Muscle layer of colon (tissue), 2 donors: ENCODE measurements around the gene IKBKE.

ENCODE experiments used
- H3K27ac ChIP-seq: one replicate; pipeline ENCODE4 v1.7.0; 2013; ENCODE audit warnings: low read depth, mild to moderate bottlenecking, low read length, moderate library complexity
- H3K27me3 ChIP-seq, 2 donors: one replicate each; pipeline ENCODE4 v1.7.0; 2013; ENCODE audit warnings: low read length in 2 of 2, mild to moderate bottlenecking in 2 of 2; ENCODE audit not compliant: insufficient read depth in 2 of 2, control insufficient read depth in 1 of 2
- H3K36me3 ChIP-seq: one replicate; pipeline ENCODE4 v1.7.0; 2013; ENCODE audit warnings: mild to moderate bottlenecking, low read length; ENCODE audit not compliant: insufficient read depth
- H3K4me1 ChIP-seq: one replicate; pipeline ENCODE4 v1.7.0; 2013; ENCODE audit warnings: mild to moderate bottlenecking, low read length; ENCODE audit not compliant: insufficient read depth
- H3K4me3 ChIP-seq, 2 donors: one replicate each; pipeline ENCODE4 v1.7.0; 2013; ENCODE audit warnings: low read length in 2 of 2, low read depth in 1 of 2, mild to moderate bottlenecking in 1 of 2, moderate library complexity in 1 of 2
- H3K9ac ChIP-seq: one replicate; pipeline ENCODE4 v1.7.0; 2013; ENCODE audit warnings: low read length
- H3K9me3 ChIP-seq: one replicate; pipeline ENCODE4 v1.7.0; 2013; ENCODE audit warnings: mild to moderate bottlenecking, low read length
- donor health status: abdominal sarcoma.
- donor health status: Adenocarcinoma of cecum.

IKBKE gene

DNA sequence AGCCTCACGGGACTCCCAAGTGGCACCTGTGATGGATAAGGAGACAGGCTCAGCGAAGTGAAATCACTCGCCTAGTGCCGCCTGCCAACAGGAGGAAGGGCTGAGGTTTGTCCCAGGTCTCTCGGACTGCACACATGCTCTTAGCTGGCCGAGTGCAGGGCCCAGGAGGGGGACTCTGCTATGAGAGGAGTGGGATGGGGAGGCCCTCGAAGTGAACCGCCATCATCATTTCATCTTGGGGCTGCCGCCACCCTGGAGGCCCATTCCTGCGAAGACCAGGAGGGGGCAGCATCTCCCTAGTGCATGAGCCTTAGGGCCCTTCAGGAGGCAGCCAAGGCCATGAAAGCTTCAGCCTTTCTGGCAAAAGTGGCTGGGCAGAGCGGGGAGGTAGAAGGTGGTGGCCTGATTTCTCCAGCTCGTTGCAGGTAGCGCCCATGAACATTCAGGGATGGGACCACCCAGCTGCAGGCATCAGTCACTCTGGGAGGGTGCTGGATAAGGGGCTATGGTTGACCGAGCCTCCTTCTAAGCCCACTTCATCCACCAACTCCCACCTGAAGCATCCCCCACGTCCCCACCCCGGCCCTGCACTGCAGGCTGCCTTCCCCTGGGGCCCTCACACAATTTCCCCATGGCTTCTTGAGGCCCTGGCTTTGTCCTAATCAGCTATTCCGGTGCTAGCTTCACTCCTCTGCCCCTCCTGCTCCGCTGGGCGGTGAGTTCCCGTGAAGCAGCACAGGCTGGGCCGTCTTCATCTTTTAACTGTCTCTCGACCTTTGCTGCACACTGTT is 19.9 kb downstream of the IKBKE start:
- no peak overlapping the region for H3K27ac ChIP-seq
- no peak overlapping the region for H3K9ac ChIP-seq
- H3K4me1 ChIP-seq: peaks cover 3% of the 10 kb centered on the region
- no peak overlapping the region for H3K4me3 ChIP-seq
- no peaks in the 10 kb centered on the region for H3K27me3 ChIP-seq
- no peaks in the 10 kb centered on the region for H3K36me3 ChIP-seq
- H3K9me3 ChIP-seq: no peaks in the 10 kb centered on the region

DNA sequence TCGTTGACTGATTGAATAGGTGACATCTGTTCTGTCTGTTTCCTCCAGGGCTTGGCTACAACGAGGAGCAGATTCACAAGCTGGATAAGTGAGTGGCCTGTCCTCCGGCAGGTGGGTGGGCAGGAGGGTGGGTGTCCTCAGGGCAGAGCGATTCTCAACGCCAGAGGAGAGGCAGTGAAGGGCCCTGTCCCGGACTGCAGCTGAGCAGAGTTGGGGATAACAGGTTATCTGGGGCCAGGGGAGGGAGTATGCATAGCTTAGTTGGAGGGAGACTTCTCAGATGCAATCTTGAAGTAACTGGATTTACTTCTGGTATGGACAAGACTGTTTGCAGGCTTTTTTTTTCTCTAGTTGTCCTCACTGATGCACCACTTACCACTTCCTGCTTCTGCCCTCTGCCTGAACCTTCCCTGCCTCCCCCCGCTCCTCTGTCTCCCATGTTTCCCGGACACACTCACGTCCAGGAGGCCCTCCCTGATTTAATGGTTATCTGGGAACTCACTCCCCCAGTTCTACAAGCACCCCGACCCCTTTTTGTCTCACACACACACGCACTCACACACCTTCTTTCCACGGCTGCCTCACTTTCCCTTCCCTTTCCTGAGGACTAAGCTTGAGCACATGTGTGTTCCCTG is 20.6 kb downstream of the IKBKE start:
- Histone ChIP-seq H3K4me1 (peaks cover 9% of the 10 kb centered on the region), H3K36me3 (no peaks in the 10 kb centered on the region), H3K9me3 (no peaks in the 10 kb centered on the region)

DNA sequence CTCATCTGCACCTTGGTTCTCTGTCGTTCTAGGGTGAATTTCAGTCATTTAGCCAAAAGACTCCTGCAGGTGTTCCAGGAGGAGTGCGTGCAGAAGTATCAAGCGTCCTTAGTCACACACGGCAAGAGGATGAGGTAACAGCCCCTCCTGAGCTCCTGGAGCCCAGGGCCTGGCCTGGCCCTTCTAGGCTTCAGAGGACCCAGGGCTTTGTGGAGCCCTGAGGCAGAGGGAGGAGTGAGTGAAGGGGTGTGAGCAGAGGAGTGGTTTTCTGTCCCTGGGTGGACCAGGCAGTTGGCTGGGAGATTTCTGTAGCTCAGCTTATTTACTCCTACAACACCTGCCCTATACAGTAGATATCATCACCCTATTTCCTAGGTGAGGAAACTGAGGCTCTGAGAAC is 21.3 kb downstream of the IKBKE start:
- H3K27me3 ChIP-seq: no peaks in the 10 kb centered on the region
- no peaks in the 10 kb centered on the region for H3K9me3 ChIP-seq
- H3K9ac ChIP-seq: no peak overlapping the region
- peaks cover 16% of the 10 kb centered on the region for H3K4me1 ChIP-seq
- H3K4me3 ChIP-seq: no peak overlapping the region
- H3K27ac ChIP-seq: no peak overlapping the region
- H3K36me3 ChIP-seq: no peaks in the 10 kb centered on the region

More for the DNA sequence above, 20.6 kb downstream of the IKBKE start:
- Histone ChIP-seq H3K27ac (no peak overlapping the region), H3K27me3 (no peaks in the 10 kb centered on the region), H3K4me3 (no peak overlapping the region), H3K9ac (no peak overlapping the region)

DNA sequence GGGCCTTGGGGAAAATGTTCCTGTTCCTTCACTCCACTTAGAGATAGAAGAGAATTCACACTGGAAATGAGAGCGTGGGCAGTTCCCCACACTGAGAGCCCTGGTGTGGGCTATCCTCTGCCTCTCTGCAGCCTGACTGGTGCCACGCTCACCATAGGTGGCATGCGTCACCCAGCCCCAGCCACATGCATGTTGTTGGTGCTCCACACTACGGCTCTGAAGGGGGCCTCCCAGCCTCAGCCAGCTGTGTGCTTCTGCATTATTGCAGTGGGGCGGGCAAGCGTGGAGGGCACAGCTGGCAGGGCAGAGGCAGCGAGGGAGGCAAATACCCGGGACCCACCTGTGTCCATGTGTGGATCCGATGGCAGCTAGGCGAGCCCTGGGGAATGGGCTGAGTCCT is 22.3 kb downstream of the IKBKE start:
- Histone ChIP-seq H3K9ac (no peak overlapping the region), H3K27me3 (no peaks in the 10 kb centered on the region), H3K36me3 (no peaks in the 10 kb centered on the region)

DNA sequence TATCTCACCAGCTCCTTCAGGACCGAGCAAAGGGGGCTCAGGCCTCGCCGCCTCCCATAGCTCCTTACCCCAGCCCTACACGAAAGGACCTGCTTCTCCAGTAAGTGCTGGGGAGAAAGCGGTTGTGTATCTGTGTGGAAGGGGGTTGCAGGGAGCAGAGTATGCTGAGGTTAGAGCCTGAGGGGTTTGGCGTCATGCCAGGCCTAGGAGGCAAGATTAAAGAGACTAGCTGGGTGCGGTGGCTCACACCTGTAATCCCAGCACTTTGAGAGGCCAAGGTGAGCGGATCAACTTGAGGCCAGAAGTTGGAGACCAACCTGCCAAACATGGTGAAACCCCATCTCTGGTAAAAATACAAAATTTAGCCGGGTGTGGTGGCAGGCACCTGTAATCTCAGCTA is 23.0 kb downstream of the IKBKE start:
- no peak overlapping the region for H3K27ac ChIP-seq

More for the DNA sequence above, 22.3 kb downstream of the IKBKE start:
- peaks cover 19% of the 10 kb centered on the region for H3K4me1 ChIP-seq
- H3K4me3 ChIP-seq: no peak overlapping the region
- no peak overlapping the region for H3K27ac ChIP-seq
- H3K9me3 ChIP-seq: no peaks in the 10 kb centered on the region

DNA sequence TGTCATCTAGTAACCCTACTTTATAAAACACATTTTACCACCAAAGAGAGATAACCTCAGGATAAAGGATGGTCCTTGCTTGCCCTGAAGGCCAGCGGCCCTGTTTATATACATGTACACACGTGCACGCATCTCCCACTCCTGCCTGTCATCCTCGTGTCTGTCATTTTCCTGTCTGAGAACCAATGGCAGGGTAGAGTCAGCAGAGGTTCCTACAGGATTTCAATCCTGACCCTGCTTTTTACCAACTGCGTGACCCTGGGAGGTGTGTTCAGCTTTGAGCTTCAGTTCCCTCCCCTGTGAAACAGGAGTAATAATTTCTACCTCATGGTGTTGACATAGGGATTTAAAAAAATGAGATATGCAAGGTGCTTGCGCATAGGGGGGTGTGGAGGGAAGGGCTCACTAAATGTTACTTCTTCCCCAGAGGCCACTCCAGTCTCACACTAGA is 24.8 kb downstream of the IKBKE start:
- Histone ChIP-seq H3K27me3 (no peaks in the 10 kb centered on the region), H3K27ac (no peak overlapping the region), H3K4me3 (no peak overlapping the region), H3K9me3 (no peaks in the 10 kb centered on the region), H3K36me3 (no peaks in the 10 kb centered on the region), H3K9ac (no peak overlapping the region), H3K4me1 (peaks cover 19% of the 10 kb centered on the region)

More for the DNA sequence above, 23.0 kb downstream of the IKBKE start:
- H3K9me3 ChIP-seq: no peaks in the 10 kb centered on the region
- no peak overlapping the region for H3K9ac ChIP-seq
- H3K4me1 ChIP-seq: peaks cover 19% of the 10 kb centered on the region
- no peaks in the 10 kb centered on the region for H3K27me3 ChIP-seq
- no peak overlapping the region for H3K4me3 ChIP-seq
- no peaks in the 10 kb centered on the region for H3K36me3 ChIP-seq

DNA sequence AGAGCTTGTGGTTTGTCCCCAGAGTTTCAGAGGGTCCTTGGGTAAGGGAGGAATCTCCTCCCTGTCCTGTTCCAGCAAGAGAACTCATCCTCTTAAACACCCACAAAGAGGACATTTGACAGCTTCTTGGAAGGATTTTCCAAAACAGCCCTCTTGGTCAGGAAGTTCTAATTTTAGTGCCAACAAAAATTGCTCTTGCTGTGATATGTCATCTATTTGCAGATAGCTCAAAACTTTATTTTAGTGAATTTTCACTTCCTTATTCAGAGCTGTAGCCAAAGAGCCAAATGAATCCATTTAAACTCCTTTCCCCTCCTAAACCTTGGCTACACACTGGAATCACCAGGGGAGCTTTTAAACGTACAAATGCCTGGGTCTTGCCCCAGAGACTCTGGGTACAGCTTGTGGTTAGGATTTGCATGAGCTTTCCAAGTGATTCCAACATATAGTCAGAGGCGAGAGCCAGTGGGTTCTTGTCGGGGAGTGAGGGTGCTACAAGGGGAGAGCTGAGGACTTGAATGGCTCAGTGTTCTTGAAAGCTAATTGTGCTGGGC is 25.3 kb downstream of the IKBKE start:
- Histone ChIP-seq H3K36me3 (no peaks in the 10 kb centered on the region), H3K4me1 (peaks cover 19% of the 10 kb centered on the region), H3K27me3 (no peaks in the 10 kb centered on the region), H3K4me3 (no peak overlapping the region), H3K9me3 (no peaks in the 10 kb centered on the region), H3K27ac (no peak overlapping the region), H3K9ac (no peak overlapping the region)

DNA sequence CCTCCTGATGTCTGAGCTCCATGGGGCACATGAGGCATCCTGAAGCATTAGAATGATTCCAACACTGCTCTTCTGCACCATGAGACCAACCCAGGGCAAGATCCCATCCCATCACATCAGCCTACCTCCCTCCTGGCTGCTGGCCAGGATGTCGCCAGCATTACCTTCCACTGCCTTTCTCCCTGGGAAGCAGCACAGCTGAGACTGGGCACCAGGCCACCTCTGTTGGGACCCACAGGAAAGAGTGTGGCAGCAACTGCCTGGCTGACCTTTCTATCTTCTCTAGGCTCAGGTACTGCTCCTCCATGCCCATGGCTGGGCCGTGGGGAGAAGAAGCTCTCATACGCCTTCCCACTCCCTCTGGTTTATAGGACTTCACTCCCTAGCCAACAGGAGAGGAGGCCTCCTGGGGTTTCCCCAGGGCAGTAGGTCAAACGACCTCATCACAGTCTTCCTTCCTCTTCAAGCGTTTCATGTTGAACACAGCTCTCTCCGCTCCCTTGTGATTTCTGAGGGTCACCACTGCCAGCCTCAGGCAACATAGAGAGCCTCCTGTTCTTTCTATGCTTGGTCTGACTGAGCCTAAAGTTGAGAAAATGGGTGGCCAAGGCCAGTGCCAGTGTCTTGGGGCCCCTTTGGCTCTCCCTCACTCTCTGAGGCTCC is 26.0 kb downstream of the IKBKE start:
- Histone ChIP-seq H3K27ac (no peak overlapping the region), H3K9me3 (no peaks in the 10 kb centered on the region), H3K4me3 (no peak overlapping the region), H3K4me1 (peaks cover 19% of the 10 kb centered on the region), H3K27me3 (no peaks in the 10 kb centered on the region), H3K36me3 (no peaks in the 10 kb centered on the region), H3K9ac (no peak overlapping the region)

DNA sequence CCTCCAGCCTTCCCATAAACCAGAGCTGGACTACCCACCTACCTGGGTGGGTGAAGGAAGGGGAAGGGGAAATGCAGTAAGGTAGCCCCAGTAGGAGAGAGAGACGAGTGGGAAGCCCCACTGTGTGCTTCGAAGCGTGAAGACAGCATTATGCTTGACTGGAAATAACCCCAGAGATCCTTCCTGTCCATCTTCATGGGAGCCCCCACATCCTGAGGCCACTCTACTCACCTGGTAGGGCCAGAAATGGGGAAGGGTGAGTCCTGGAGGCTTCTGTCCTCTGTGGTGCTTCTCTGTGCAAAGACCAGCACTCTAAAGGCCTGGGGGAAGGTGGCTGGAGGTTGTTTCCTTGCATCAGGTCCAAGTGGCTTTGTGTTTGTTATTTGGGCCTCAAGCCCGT is 27.1 kb downstream of the IKBKE start:
- Histone ChIP-seq H3K36me3 (no peaks in the 10 kb centered on the region), H3K27ac (no peak overlapping the region), H3K4me3 (no peak overlapping the region), H3K9me3 (no peaks in the 10 kb centered on the region), H3K27me3 (no peaks in the 10 kb centered on the region), H3K4me1 (peaks cover 24% of the 10 kb centered on the region), H3K9ac (no peak overlapping the region)

DNA sequence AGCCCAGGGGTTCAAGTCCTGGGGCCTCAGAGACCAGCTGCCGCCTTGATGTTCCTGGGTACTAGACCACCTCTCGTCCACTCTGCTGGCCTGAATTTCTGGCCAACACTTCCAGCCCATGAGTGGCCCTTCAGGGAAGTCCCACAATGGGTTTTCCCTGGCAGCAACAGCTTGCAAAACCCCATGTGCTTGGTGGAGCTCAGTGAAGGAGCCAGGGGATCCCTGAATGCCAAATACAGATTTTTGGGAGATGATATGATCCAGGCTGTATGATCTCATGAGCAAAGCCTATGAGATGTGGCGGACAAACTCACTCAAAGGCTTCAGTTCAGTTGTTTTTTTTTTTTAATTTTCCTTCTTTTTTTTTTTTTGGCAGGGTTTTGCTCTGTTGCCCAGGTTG is 27.5 kb downstream of the IKBKE start:
- no peaks in the 10 kb centered on the region for H3K9me3 ChIP-seq
- H3K36me3 ChIP-seq: no peaks in the 10 kb centered on the region
- H3K4me3 ChIP-seq: no peak overlapping the region
- H3K4me1 ChIP-seq: peaks cover 24% of the 10 kb centered on the region
- no peaks in the 10 kb centered on the region for H3K27me3 ChIP-seq
- no peak overlapping the region for H3K9ac ChIP-seq
- no peak overlapping the region for H3K27ac ChIP-seq

DNA sequence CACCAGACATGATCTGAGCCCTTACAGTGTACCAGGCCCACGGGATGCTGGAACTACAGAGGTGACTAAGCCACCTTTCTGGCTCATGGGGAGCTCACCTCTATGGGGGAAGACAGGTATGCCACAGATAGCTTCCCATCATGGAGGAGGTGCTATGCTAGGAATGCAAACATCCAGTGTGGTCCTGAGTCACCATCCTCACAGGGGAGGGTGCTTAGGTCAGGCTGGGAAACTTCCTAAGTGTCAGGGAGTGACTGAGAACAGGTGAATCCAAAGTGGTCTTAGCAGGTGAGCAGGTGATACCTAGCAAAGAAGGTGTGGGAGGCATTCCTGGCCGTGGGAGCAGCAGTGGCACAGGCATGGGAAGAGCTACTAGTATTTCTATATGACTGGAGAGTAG is 28.4 kb downstream of the IKBKE start:
- H3K9me3 ChIP-seq: no peaks in the 10 kb centered on the region
- H3K36me3 ChIP-seq: no peaks in the 10 kb centered on the region
- H3K27me3 ChIP-seq: no peaks in the 10 kb centered on the region
- peaks cover 24% of the 10 kb centered on the region for H3K4me1 ChIP-seq
- no peak overlapping the region for H3K27ac ChIP-seq
- H3K4me3 ChIP-seq: no peak overlapping the region
- H3K9ac ChIP-seq: no peak overlapping the region
